ENCODE results near the gene CLSTN1. TPM values are rescaled to one million over a fixed set of nuclear protein-coding genes. Genes with fewer than 3 reads are reported as not detected.

Gene CLSTN1
- polyA plus RNA-seq, 3 donors: 5.2 to 25.2 (median 5.3) TPM

- H3K4me3 Mint-ChIP-seq: no peak overlapping the region
These were observed 68.2 kb downstream of the CLSTN1 start for GRCh38 chr1:9755441-9755995.

DNA sequence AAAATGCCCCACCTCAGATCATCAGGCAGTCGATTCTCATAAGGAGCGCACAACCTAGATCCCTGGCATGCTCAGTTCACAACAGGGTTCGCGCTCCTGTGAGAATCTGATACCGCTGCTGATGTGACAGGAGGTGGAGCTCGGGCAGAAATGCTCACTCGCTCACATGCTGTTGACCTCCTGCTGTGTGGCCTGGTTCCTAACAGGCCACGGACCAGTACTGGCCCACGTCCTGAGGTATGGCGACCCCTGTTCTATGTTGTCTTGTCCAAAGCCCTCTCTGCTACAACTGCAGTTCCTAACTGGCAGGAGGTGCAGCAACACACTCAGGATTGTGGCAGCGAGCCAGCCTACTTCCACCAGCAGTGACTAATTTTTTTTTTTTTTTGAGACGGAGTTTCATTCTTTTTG is 70.6 kb downstream of the CLSTN1 start:
- TF ChIP-seq, protein P1, sequence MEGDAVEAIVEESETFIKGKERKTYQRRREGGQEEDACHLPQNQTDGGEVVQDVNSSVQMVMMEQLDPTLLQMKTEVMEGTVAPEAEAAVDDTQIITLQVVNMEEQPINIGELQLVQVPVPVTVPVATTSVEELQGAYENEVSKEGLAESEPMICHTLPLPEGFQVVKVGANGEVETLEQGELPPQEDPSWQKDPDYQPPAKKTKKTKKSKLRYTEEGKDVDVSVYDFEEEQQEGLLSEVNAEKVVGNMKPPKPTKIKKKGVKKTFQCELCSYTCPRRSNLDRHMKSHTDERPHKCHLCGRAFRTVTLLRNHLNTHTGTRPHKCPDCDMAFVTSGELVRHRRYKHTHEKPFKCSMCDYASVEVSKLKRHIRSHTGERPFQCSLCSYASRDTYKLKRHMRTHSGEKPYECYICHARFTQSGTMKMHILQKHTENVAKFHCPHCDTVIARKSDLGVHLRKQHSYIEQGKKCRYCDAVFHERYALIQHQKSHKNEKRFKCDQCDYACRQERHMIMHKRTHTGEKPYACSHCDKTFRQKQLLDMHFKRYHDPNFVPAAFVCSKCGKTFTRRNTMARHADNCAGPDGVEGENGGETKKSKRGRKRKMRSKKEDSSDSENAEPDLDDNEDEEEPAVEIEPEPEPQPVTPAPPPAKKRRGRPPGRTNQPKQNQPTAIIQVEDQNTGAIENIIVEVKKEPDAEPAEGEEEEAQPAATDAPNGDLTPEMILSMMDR (IDR thresholded peaks at IDR 0.05): no peak
- 99% methylated on average over 10 of the region's 12 CpGs for WGBS (ENCODE audit: insufficient coverage)
- peaks cover 9% of the 10 kb centered on the region for H4K20me1 ChIP-seq (ENCODE audit: insufficient read depth, low read length)
- no peaks in the 10 kb centered on the region for H3K9me3 Mint-ChIP-seq
- H3K27me3 Mint-ChIP-seq (ENCODE audit: low read depth in 3 of 3): peaks cover 0 to 2% (median 0%) of the 10 kb centered on the region in 3 donors
- H3K27ac Mint-ChIP-seq: peak overlapping the region in 2 of 7 donors; percentile 41 to 48
- H3K27ac ChIP-seq (ENCODE audit: low read depth in 1 of 2, low read length in 2 of 2): no peak overlapping the region
- H3K79me2 ChIP-seq (ENCODE audit: insufficient read depth, low read length): peaks cover 6% of the 10 kb centered on the region
- no peaks in the 10 kb centered on the region for H3K4me1 Mint-ChIP-seq
- H3K36me3 Mint-ChIP-seq: peaks cover 54 to 62% of the 10 kb centered on the region in 2 donors
- no peaks in the 10 kb centered on the region for H3K9me3 ChIP-seq (replicated peaks in 1 of 2; ENCODE audit: control insufficient read depth in 1 of 2, insufficient read depth in 1 of 2, low read length in 2 of 2)
- no peaks in the 10 kb centered on the region for H3K27me3 ChIP-seq (ENCODE audit: control insufficient read depth in 2 of 2, insufficient read depth in 2 of 2, low read length in 2 of 2)
- no peak overlapping the region for H3K4me2 ChIP-seq (replicated peaks; ENCODE audit: extremely low read depth, low read length, poor library complexity, severe bottlenecking)
- DNase-seq: no peak
- no peak overlapping the region for H2AFZ ChIP-seq (ENCODE audit: insufficient read depth, low read depth, low read length, poor library complexity, severe bottlenecking)
- intact Hi-C loops (cut with micrococcal nuclease): no loop called here
- no peaks in the 10 kb centered on the region for H3K4me1 ChIP-seq (ENCODE audit: control insufficient read depth in 1 of 2, insufficient read depth in 2 of 2, low read length in 2 of 2)
- peaks cover 26 to 68% of the 10 kb centered on the region in 2 donors for H3K36me3 ChIP-seq (replicated peaks in 1 of 2; ENCODE audit: control insufficient read depth in 1 of 2, insufficient read depth in 2 of 2, low read length in 2 of 2)
- no peak overlapping the region for H3K9ac ChIP-seq (ENCODE audit: insufficient read depth, low read length, poor library complexity, severe bottlenecking)
- H3K4me3 ChIP-seq (replicated peaks in 1 of 3; ENCODE audit: low read depth in 2 of 3, low read length in 3 of 3): no peak overlapping the region
- no peak overlapping the region for H3K4me3 Mint-ChIP-seq

More at GRCh38 chr1:9755441-9755995, 68.2 kb downstream of the CLSTN1 start:
- H3K4me2 ChIP-seq (replicated peaks; ENCODE audit: extremely low read depth, low read length, poor library complexity, severe bottlenecking): no peak overlapping the region
- H2AFZ ChIP-seq (ENCODE audit: insufficient read depth, low read depth, low read length, poor library complexity, severe bottlenecking): no peak overlapping the region
- WGBS (ENCODE audit: insufficient coverage): 63% methylated on average over 1 of the region's 10 CpGs
- H4K20me1 ChIP-seq (ENCODE audit: insufficient read depth, low read length): peaks cover 26% of the 10 kb centered on the region
- no peak for DNase-seq
- peaks cover 32 to 48% of the 10 kb centered on the region in 2 donors for H3K36me3 Mint-ChIP-seq
- H3K27ac ChIP-seq (ENCODE audit: low read depth in 1 of 2, low read length in 2 of 2): no peak overlapping the region
- H3K27me3 ChIP-seq (ENCODE audit: control insufficient read depth in 2 of 2, insufficient read depth in 2 of 2, low read length in 2 of 2): no peaks in the 10 kb centered on the region
- H3K4me1 Mint-ChIP-seq: peaks cover 19% of the 10 kb centered on the region
- peaks cover 14 to 17% of the 10 kb centered on the region in 2 donors for H3K4me1 ChIP-seq (ENCODE audit: control insufficient read depth in 1 of 2, insufficient read depth in 2 of 2, low read length in 2 of 2)
- H3K27ac Mint-ChIP-seq: peak overlapping the region in 1 of 7 donors; percentile 5
- intact Hi-C loops (cut with micrococcal nuclease): no loop called here
- H3K9me3 Mint-ChIP-seq: no peaks in the 10 kb centered on the region
- no peaks in the 10 kb centered on the region for H3K27me3 Mint-ChIP-seq (ENCODE audit: low read depth in 3 of 3)
- no peak overlapping the region for H3K4me3 ChIP-seq (replicated peaks in 1 of 3; ENCODE audit: low read depth in 2 of 3, low read length in 3 of 3)
- H3K9ac ChIP-seq (ENCODE audit: insufficient read depth, low read length, poor library complexity, severe bottlenecking): no peak overlapping the region
- H3K9me3 ChIP-seq (replicated peaks in 1 of 2; ENCODE audit: control insufficient read depth in 1 of 2, insufficient read depth in 1 of 2, low read length in 2 of 2): no peaks in the 10 kb centered on the region
- peaks cover 9% of the 10 kb centered on the region for H3K79me2 ChIP-seq (ENCODE audit: insufficient read depth, low read length)
- H3K36me3 ChIP-seq (replicated peaks in 1 of 2; ENCODE audit: control insufficient read depth in 1 of 2, insufficient read depth in 2 of 2, low read length in 2 of 2): peaks cover 10 to 44% of the 10 kb centered on the region in 2 donors
- TF ChIP-seq, protein P1 (IDR thresholded peaks at IDR 0.05): no peak

Measured in CD14-positive monocyte (primary cell).